Peyer's patch (tissue), 4 donors: Measurements from ENCODE around the gene AGR3. TPM values are rescaled to one million over a fixed set of nuclear protein-coding genes. Genes with fewer than 3 reads are reported as not detected.

Source experiments
- DNase-seq, 3 donors: peaks; one replicate each; pipeline ENCODE4 v3.0.0-alpha.2; 2017 to 2019
- H3K27ac ChIP-seq, 4 donors: fragments of 200-600 bp; sonication (generic); one replicate each; pipeline ENCODE4 v1.5.1; 2016 to 2019
- H3K27me3 ChIP-seq, 2 donors: fragments of 200-600 bp; sonication (generic); one replicate each; pipeline ENCODE4 v1.5.1; 2019
- H3K36me3 ChIP-seq, 3 donors: fragments of 200-600 bp; sonication (generic); one replicate each; pipeline ENCODE4 v1.5.1; 2016 to 2019
- H3K4me1 ChIP-seq, 4 donors: fragments of 200-600 bp; sonication (generic); one replicate each; pipeline ENCODE4 v1.5.1; 2016 to 2019
- H3K4me3 ChIP-seq, 4 donors: fragments of 200-600 bp; sonication (generic); 1 replicate in 3 of 4; 2 replicates in 1 of 4; pipeline ENCODE4 v1.5.1; 2016 to 2019; ENCODE audit warnings: mild to moderate bottlenecking in 1 of 4
- H3K9me3 ChIP-seq, 4 donors: fragments of 200-600 bp; sonication (generic); one replicate each; pipeline ENCODE4 v1.5.1; 2016 to 2019; ENCODE audit warnings: mild to moderate bottlenecking in 1 of 4
- CTCF ChIP-seq, 6 experiments: fragments of 450-650 bp in 4 of 6; fragments of 200-600 bp in 2 of 6; sonication (generic) in 1 of 6; IDR thresholded peaks; one replicate each; pipeline ENCODE4 v1.5.1; 2017 to 2019; ENCODE audit warnings: antibody characterized with exemption in 6 of 6, mild to moderate bottlenecking in 3 of 6, moderate library complexity in 1 of 6
- POLR2A ChIP-seq, 2 donors: fragments of 450-650 bp; IDR thresholded peaks; one replicate each; pipeline ENCODE4 v1.5.1; 2017; ENCODE audit warnings: antibody characterized with exemption in 2 of 2, mild to moderate bottlenecking in 2 of 2, moderate library complexity in 2 of 2
- total RNA-seq, 4 donors: library from RNA; depleted of rRNA; stranded (reverse); fragments of >200 nt; gene quantifications; one replicate each; pipeline ENCODE4 v1.1.0, GENCODE V29; 2016

AGR3 gene
- total RNA-seq, 4 donors from 2014 or later, result 24.8 to 241 (median 178) TPM

GRCh38 chr7:16913643-16914042 is 31.9 kb upstream of the AGR3 start:
- no peaks in the 10 kb centered on the region for H3K36me3 ChIP-seq
- no peak overlapping the region for H3K27ac ChIP-seq
- no peaks in the 10 kb centered on the region for H3K4me1 ChIP-seq
- no peak overlapping the region for H3K4me3 ChIP-seq
- DNase-seq, result no peak
- H3K27me3 ChIP-seq, result no peaks in the 10 kb centered on the region
- no peak for TF ChIP-seq POLR2A (IDR thresholded peaks at IDR 0.05)
- no peak for TF ChIP-seq CTCF (IDR thresholded peaks at IDR 0.05)
- no peaks in the 10 kb centered on the region for H3K9me3 ChIP-seq

- DNase-seq, result no peak
- Histone ChIP-seq H3K27me3 (no peaks in the 10 kb centered on the region), H3K4me3 (no peak overlapping the region), H3K36me3 (no peaks in the 10 kb centered on the region), H3K27ac (no peak overlapping the region), H3K9me3 (no peaks in the 10 kb centered on the region), H3K4me1 (no peaks in the 10 kb centered on the region)
- TF ChIP-seq CTCF (IDR thresholded peaks at IDR 0.05) (no peak), POLR2A (IDR thresholded peaks at IDR 0.05) (no peak)
Measured at GRCh38 chr7:16912540-16912939, 30.8 kb upstream of the AGR3 start.

GRCh38 chr7:16908561-16908960 is 26.8 kb upstream of the AGR3 start:
- Histone ChIP-seq H3K36me3 (no peaks in the 10 kb centered on the region), H3K9me3 (no peaks in the 10 kb centered on the region), H3K27me3 (no peaks in the 10 kb centered on the region), H3K27ac (no peak overlapping the region), H3K4me1 (peaks cover 0 to 6% (median 0%) of the 10 kb centered on the region in 4 donors), H3K4me3 (no peak overlapping the region)
- DNase-seq, result no peak
- TF ChIP-seq POLR2A (IDR thresholded peaks at IDR 0.05), result no peak
- no peak for TF ChIP-seq CTCF (IDR thresholded peaks at IDR 0.05)

GRCh38 chr7:16905300-16906044 is 23.7 kb upstream of the AGR3 start:
- Histone ChIP-seq H3K36me3 (no peaks in the 10 kb centered on the region), H3K27me3 (no peaks in the 10 kb centered on the region), H3K4me1 (peaks cover 0 to 6% (median 0%) of the 10 kb centered on the region in 4 donors), H3K4me3 (no peak overlapping the region), H3K27ac (no peak overlapping the region), H3K9me3 (no peaks in the 10 kb centered on the region)
- TF ChIP-seq CTCF (IDR thresholded peaks at IDR 0.05) (no peak), POLR2A (IDR thresholded peaks at IDR 0.05) (no peak)
- DNase-seq, result no peak

GRCh38 chr7:16904076-16904475 is 22.3 kb upstream of the AGR3 start:
- no peak for DNase-seq
- Histone ChIP-seq H3K27ac (no peak overlapping the region), H3K4me3 (no peak overlapping the region), H3K36me3 (no peaks in the 10 kb centered on the region), H3K9me3 (no peaks in the 10 kb centered on the region), H3K27me3 (no peaks in the 10 kb centered on the region), H3K4me1 (peaks cover 0 to 6% (median 0%) of the 10 kb centered on the region in 4 donors)
- TF ChIP-seq POLR2A (IDR thresholded peaks at IDR 0.05), result no peak
- TF ChIP-seq CTCF (IDR thresholded peaks at IDR 0.05), result no peak
